Loucy (cell line): ENCODE data around the gene DNASE1L3.
"Not testable (repeated sequence)": the region's sequence is repeated elsewhere in the genome, so short reads cannot be mapped to it uniquely, and the experiment has no call there.

Experiments
- H2AFZ ChIP-seq: fragments of 200-600 bp; sonication (generic); 2 replicates; pipeline ENCODE4 v1.6.0; 2016; ENCODE audit warnings: antibody characterized with exemption, mild to moderate bottlenecking, low read length, moderate library complexity
- H3F3A ChIP-seq: fragments of 200-600 bp; 2 replicates; pipeline ENCODE4 v1.6.0; 2016; ENCODE audit warnings: antibody characterized with exemption, low read depth, mild to moderate bottlenecking
- H3K27me3 ChIP-seq: fragments of 200-600 bp; sonication (generic); 2 replicates; pipeline ENCODE4 v1.6.1; 2014; ENCODE audit warnings: low read length, mild to moderate bottlenecking; ENCODE audit not compliant: insufficient read depth, poor library complexity, severe bottlenecking
- H3K36me3 ChIP-seq: fragments of 200-600 bp; sonication (generic); 2 replicates; pipeline ENCODE4 v1.6.1; 2016; ENCODE audit warnings: low read length; ENCODE audit not compliant: insufficient read depth
- H3K4me1 ChIP-seq: fragments of 200-600 bp; sonication (generic); 2 replicates; pipeline ENCODE4 v1.5.1; 2014; ENCODE audit warnings: low read length, mild to moderate bottlenecking; ENCODE audit not compliant: insufficient read depth, poor library complexity, severe bottlenecking
- H3K4me2 ChIP-seq: fragments of 200-600 bp; sonication (generic); 2 replicates; pipeline ENCODE4 v1.6.0; 2014; ENCODE audit warnings: antibody characterized with exemption, low read length, low read depth, mild to moderate bottlenecking; ENCODE audit not compliant: poor library complexity, severe bottlenecking
- H3K4me3 ChIP-seq: fragments of 200-600 bp; sonication (generic); 2 replicates; pipeline ENCODE4 v1.5.1; 2014; ENCODE audit warnings: low read length, mild to moderate bottlenecking, mixed read lengths; ENCODE audit not compliant: poor library complexity, severe bottlenecking
- H3K79me2 ChIP-seq: fragments of 200-600 bp; sonication (generic); 2 replicates; pipeline ENCODE4 v1.6.1; 2014; ENCODE audit warnings: low read length; ENCODE audit not compliant: insufficient read depth
- H3K9ac ChIP-seq: fragments of 200-600 bp; sonication (generic); 2 replicates; pipeline ENCODE4 v1.6.0; 2014; ENCODE audit warnings: mild to moderate bottlenecking, low read depth, low read length, moderate library complexity; ENCODE audit not compliant: poor library complexity, severe bottlenecking
- H3K9me2 ChIP-seq: fragments of 200-600 bp; sonication (generic); replicated peaks from 2 replicates; pipeline ENCODE4 v1.6.1; 2016; ENCODE audit warnings: low read depth, low read length, mixed read lengths
- H3K9me3 ChIP-seq: fragments of 200-600 bp; sonication (generic); 2 replicates; pipeline ENCODE4 v1.6.1; 2014; ENCODE audit warnings: mild to moderate bottlenecking, antibody characterized with exemption, low read length, low read depth; ENCODE audit not compliant: insufficient read depth
- H4K20me1 ChIP-seq: fragments of 200-600 bp; sonication (generic); 2 replicates; pipeline ENCODE4 v1.6.0; 2014; ENCODE audit warnings: antibody characterized with exemption, low read length, mild to moderate bottlenecking; ENCODE audit not compliant: insufficient read depth, poor library complexity, severe bottlenecking
- EZH2phosphoT487 ChIP-seq: fragments of 200-600 bp; IDR thresholded peaks from 2 replicates; pipeline ENCODE4 v1.6.1; 2018; ENCODE audit warnings: antibody characterized with exemption, mild to moderate bottlenecking, moderate library complexity, borderline replicate concordance
- TF ChIP-seq, protein P1 (sequence below): fragments of 200-600 bp; sonication (generic); conservative IDR thresholded peaks from 2 replicates; pipeline ENCODE4 v1.5.1; 2014; ENCODE audit warnings: mild to moderate bottlenecking, antibody characterized with exemption, low read length

Gene DNASE1L3

DNA sequence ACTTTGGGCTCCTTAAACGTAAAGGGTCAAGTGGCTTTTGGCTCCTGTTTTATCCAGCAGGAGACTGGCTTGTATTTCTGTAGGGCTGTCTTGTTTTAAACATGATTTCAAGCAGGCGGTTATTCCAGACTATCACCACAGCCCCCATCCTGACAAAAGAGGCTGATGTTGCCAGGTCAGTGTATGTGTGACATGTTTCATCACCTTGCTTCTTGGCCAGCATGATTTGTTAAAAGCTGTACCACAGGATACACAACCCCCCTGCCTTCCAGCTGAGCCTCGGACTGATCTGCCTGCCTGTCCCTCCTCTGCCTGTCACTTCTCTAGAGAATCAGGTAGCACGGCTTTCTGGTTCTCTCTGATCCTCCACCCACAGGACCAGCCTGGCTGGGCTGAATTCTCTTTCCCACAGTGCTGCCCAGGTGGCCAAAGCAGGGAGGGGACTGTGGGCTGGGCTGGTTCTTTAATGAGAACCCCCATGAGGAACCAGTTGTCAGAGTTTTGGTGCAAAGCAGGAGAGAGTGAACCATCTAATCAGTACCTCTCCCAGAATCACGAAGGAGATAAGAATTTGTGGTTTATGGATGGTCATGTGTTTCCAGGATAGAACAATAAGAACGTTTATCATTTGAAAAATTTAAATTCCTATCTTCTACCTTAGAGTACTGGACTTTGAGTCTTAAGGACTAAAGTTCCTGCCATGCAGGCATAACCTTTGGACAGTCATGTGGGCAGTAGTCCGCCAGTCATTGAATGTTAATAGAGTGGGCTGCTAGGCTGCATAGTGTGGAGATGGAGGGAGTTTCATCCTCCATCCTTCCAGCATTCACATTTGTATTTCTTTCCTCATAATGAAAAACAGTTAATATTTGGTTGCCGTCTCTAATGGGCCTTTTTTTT lies 35.6 kb upstream of the DNASE1L3 start:
- Histone ChIP-seq H3K36me3 (no peaks in the 10 kb centered on the region), H4K20me1 (no peaks in the 10 kb centered on the region), H3K4me3 (no peak overlapping the region), H3K79me2 (no peaks in the 10 kb centered on the region), H3K9me2 (no peaks in the 10 kb centered on the region), H3K4me2 (no peak overlapping the region), H3K27me3 (no peaks in the 10 kb centered on the region), H3K9ac (no peak overlapping the region), H3K4me1 (no peaks in the 10 kb centered on the region), H3K9me3 (no peaks in the 10 kb centered on the region), H3F3A (no peaks in the 10 kb centered on the region), H2AFZ (no peak overlapping the region)
- TF ChIP-seq, protein P1, sequence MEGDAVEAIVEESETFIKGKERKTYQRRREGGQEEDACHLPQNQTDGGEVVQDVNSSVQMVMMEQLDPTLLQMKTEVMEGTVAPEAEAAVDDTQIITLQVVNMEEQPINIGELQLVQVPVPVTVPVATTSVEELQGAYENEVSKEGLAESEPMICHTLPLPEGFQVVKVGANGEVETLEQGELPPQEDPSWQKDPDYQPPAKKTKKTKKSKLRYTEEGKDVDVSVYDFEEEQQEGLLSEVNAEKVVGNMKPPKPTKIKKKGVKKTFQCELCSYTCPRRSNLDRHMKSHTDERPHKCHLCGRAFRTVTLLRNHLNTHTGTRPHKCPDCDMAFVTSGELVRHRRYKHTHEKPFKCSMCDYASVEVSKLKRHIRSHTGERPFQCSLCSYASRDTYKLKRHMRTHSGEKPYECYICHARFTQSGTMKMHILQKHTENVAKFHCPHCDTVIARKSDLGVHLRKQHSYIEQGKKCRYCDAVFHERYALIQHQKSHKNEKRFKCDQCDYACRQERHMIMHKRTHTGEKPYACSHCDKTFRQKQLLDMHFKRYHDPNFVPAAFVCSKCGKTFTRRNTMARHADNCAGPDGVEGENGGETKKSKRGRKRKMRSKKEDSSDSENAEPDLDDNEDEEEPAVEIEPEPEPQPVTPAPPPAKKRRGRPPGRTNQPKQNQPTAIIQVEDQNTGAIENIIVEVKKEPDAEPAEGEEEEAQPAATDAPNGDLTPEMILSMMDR, result no peak

DNA sequence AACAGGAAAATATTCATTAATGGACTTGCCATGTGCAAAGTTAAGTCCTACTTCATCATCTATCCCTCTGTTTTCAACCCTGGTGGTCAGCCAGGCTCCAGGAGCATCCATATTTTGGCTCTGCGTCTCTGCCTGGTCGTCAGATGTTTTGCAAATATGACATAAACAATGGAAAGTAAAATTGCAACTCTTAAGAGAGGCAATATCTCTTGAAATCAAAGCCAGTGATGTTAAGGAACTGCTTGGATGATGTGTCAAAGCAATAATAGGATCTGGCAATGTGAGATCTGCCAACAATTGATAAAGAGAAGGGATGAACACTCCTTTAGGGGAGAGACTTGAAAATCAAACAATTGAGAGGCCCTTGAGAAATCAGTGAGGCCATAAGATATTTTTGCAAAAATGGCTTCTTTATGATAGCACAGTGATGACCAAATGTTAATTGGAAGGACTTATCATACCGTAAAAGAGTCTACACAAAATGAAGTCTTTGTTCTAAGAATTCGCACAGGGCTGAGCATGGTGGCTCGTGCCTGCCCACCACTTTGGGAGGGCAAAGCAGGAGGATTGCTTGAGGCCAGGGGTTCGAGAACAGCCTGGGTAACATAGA lies 33.3 kb upstream of the DNASE1L3 start:
- no peaks in the 10 kb centered on the region for H3K36me3 ChIP-seq
- TF ChIP-seq, protein P1, result no peak
- H4K20me1 ChIP-seq, result no peaks in the 10 kb centered on the region
- H3K9me2 ChIP-seq, result no peaks in the 10 kb centered on the region
- no peaks in the 10 kb centered on the region for H3K27me3 ChIP-seq
- H2AFZ ChIP-seq, result no peak overlapping the region
- H3K9me3 ChIP-seq, result no peaks in the 10 kb centered on the region
- no peak overlapping the region for H3K4me2 ChIP-seq
- no peaks in the 10 kb centered on the region for H3K79me2 ChIP-seq
- no peak overlapping the region for H3K4me3 ChIP-seq
- no peaks in the 10 kb centered on the region for H3F3A ChIP-seq
- no peak overlapping the region for H3K9ac ChIP-seq
- H3K4me1 ChIP-seq, result no peaks in the 10 kb centered on the region

DNA sequence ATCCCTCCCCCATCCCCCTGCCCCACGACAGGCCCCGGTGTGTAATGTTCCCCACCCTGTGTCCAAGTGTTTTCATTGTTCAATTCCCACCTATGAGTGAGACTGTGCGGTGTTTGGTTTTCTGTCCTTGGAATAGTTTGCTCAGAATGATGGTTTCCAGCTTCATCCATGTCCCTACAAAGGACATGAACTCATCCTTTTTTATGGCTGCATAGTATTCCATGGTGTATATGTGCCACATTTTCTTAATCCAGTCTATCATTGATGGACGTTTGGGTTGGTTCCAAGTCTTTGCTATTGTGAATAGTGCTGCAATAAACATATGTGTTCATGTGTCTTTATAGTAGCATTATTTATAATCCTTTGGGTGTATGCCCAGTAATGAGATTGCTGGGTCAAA lies 32.1 kb upstream of the DNASE1L3 start:
- not testable (repeated sequence) for H3K79me2 ChIP-seq, H3K4me3 ChIP-seq, H3K4me1 ChIP-seq, H3K36me3 ChIP-seq, H3K9me2 ChIP-seq, H3K27me3 ChIP-seq, H3K9me3 ChIP-seq, H4K20me1 ChIP-seq, H3K4me2 ChIP-seq, H3F3A ChIP-seq, H2AFZ ChIP-seq, H3K9ac ChIP-seq

DNA sequence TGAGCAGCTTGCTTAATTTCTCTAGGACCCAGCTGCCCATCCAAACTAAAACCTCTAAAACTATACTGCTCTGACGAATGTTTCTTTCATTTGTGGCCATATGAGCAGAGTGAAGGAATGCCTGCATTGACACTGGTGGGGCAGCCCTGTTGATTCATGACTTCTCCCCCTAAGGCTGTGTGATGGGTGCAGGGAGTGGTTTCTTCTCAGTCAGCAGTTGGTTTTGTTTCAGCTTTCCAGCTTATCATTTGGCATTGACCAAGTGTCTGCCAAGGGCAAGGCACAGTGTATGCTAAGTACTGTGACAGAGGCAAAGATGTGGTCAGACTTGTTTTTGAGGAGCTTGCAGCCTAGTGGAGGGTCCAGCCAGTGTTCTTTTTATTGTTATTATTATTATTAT lies 31.6 kb upstream of the DNASE1L3 start:
- H3K9me2 ChIP-seq, result no peaks in the 10 kb centered on the region
- H2AFZ ChIP-seq, result no peak overlapping the region
- H3K4me3 ChIP-seq, result no peak overlapping the region
- H3K36me3 ChIP-seq, result no peaks in the 10 kb centered on the region
- H3K4me2 ChIP-seq, result no peak overlapping the region
- TF ChIP-seq, protein P1, result no peak
- no peak for TF ChIP-seq EZH2phosphoT487
- H4K20me1 ChIP-seq, result no peaks in the 10 kb centered on the region
- no peaks in the 10 kb centered on the region for H3K79me2 ChIP-seq
- H3K9me3 ChIP-seq, result no peaks in the 10 kb centered on the region
- H3K27me3 ChIP-seq, result no peaks in the 10 kb centered on the region
- no peaks in the 10 kb centered on the region for H3F3A ChIP-seq
- H3K4me1 ChIP-seq, result no peaks in the 10 kb centered on the region
- no peak overlapping the region for H3K9ac ChIP-seq
